Lower leg skin (tissue), 4 donors: ENCODE results near the gene CPS1. TPM values are rescaled to one million over a fixed set of nuclear protein-coding genes. Genes with fewer than 3 reads are reported as not detected.

Experiments
- DNase-seq, 2 donors: peaks; one replicate each; pipeline ENCODE4 v3.0.0-alpha.2; 2019; ENCODE audit warnings: low spot score in 2 of 2
- H3K4me3 ChIP-seq: fragments of 200-600 bp; sonication (generic); 2 replicates; pipeline ENCODE4 v1.5.1; 2017; ENCODE audit warnings: mild to moderate bottlenecking, low read depth; ENCODE audit not compliant: poor library complexity, severe bottlenecking
- CTCF ChIP-seq, 3 donors: fragments of 450-650 bp; IDR thresholded peaks; one replicate each; pipeline ENCODE4 v1.5.1; 2016; ENCODE audit warnings: antibody characterized with exemption in 3 of 3, mild to moderate bottlenecking in 3 of 3, moderate library complexity in 2 of 3
- POLR2A ChIP-seq, 2 donors: fragments of 450-650 bp; IDR thresholded peaks; one replicate each; pipeline ENCODE4 v1.6.1; 2016 to 2017; ENCODE audit warnings: antibody characterized with exemption in 2 of 2, mild to moderate bottlenecking in 1 of 2, moderate library complexity in 1 of 2
- WGBS, 2 donors: methylation state at CpG; one replicate each; pipeline ENCODE4 v1.1.5; 2018; 5-methylcytosine and 5-hydroxymethylcytosine counted together
- intact Hi-C: fragments of 100-400 bp; cut with DNase I; formaldehyde crosslinking; loops from one replicate; pipeline ENCODE4 v1.15.0; 2023; ENCODE audit warnings: low total_unique reads
- total RNA-seq, 4 donors: library from RNA; depleted of rRNA; stranded (reverse); fragments of >200 nt; gene quantifications; one replicate each; pipeline ENCODE4 v1.1.0, GENCODE V29; 2016

CPS1 gene
- total RNA-seq, 4 donors from 2014 or later, result 2.6 to 6.7 (median 5.3) TPM

GRCh38 chr2:210707900-210708299, 151.5 kb downstream of the CPS1 start:
- no peak overlapping the region for H3K4me3 ChIP-seq
- DNase-seq, result no peak
- WGBS, 2 donors, result 64 to 66% methylated on average over 2 of the region's 2 CpGs
- intact Hi-C loops, result no loop called here
- TF ChIP-seq CTCF (IDR thresholded peaks at IDR 0.05) (no peak), POLR2A (IDR thresholded peaks at IDR 0.05) (no peak)

GRCh38 chr2:210713122-210713521, 156.7 kb downstream of the CPS1 start:
- no peak overlapping the region for H3K4me3 ChIP-seq
- DNase-seq, result no peak
- intact Hi-C loops, result no loop called here
- 38 to 50% methylated on average over 2 of the region's 2 CpGs for WGBS, 2 donors
- TF ChIP-seq CTCF (IDR thresholded peaks at IDR 0.05) (no peak), POLR2A (IDR thresholded peaks at IDR 0.05) (no peak)

- intact Hi-C loops, result no loop called here
- no peak for DNase-seq
- H3K4me3 ChIP-seq, result no peak overlapping the region
- 63 to 76% methylated on average over 5 of the region's 5 CpGs for WGBS, 2 donors
- TF ChIP-seq POLR2A (IDR thresholded peaks at IDR 0.05) (no peak), CTCF (IDR thresholded peaks at IDR 0.05) (no peak)
Measured at GRCh38 chr2:210715560-210716082, 159.2 kb downstream of the CPS1 start.

GRCh38 chr2:210718503-210718902, 162.1 kb downstream of the CPS1 start:
- H3K4me3 ChIP-seq, result no peak overlapping the region
- no peak for DNase-seq
- TF ChIP-seq CTCF (IDR thresholded peaks at IDR 0.05) (no peak), POLR2A (IDR thresholded peaks at IDR 0.05) (no peak)
- WGBS, 2 donors, result 9 to 24% methylated on average over 3 of the region's 3 CpGs
- intact Hi-C loops, result no loop called here

- H3K4me3 ChIP-seq, result no peak overlapping the region
- intact Hi-C loops, result no loop called here
- TF ChIP-seq CTCF (IDR thresholded peaks at IDR 0.05) (no peak), POLR2A (IDR thresholded peaks at IDR 0.05) (no peak)
- no peak for DNase-seq
- 90 to 94% methylated on average over 3 of the region's 3 CpGs for WGBS, 2 donors
Measured at GRCh38 chr2:210722092-210722491, 165.7 kb downstream of the CPS1 start.

GRCh38 chr2:210727549-210727948, 171.2 kb downstream of the CPS1 start:
- TF ChIP-seq POLR2A (IDR thresholded peaks at IDR 0.05) (no peak), CTCF (IDR thresholded peaks at IDR 0.05) (no peak)
- no peak for DNase-seq
- intact Hi-C loops, result no loop called here
- no peak overlapping the region for H3K4me3 ChIP-seq
